PC-3 (cell line): ENCODE measurements around the gene TRPM2. TPM values are rescaled to one million over a fixed set of nuclear protein-coding genes. Genes with fewer than 3 reads are reported as not detected.

Source experiments
- ATAC-seq: fragments of 200-7000 bp; cut with Tn5 transposase; 2 replicates; pipeline ENCODE4 v1.9.1; 2020; ENCODE audit warnings: mild to moderate bottlenecking, moderate library complexity
- BruUV-seq: library from RNA; stranded (reverse); fragments of 400-500 nt; replicated peaks from 2 replicates; lab custom pipeline; 2021; lab: Mats Ljungman, UMichigan
- CTCF ChIA-PET: fragments of 300-600 bp; sonication (Branson Sonifier 250); formaldehyde crosslinking; loops from one replicate; lab custom pipeline; 2022; ENCODE audit warnings: antibody characterized with exemption; lab: Charles Lee
- POLR2A ChIA-PET: fragments of 300-600 bp; sonication (Branson Sonifier 250); formaldehyde crosslinking; loops from one replicate; lab custom pipeline; 2022; ENCODE audit warnings: antibody characterized with exemption; ENCODE audit not compliant: unreplicated experiment; lab: Charles Lee
- DNase-seq: peaks from one replicate; pipeline ENCODE4 v3.0.0-alpha.2; 2015
- H2AFZ ChIP-seq: fragments of 300-600 bp; sonication (generic); 2 replicates; pipeline ENCODE4 v1.6.0; 2016; ENCODE audit warnings: antibody characterized with exemption, low read length
- H3F3A ChIP-seq: fragments of 300-600 bp; sonication (generic); one replicate; pipeline ENCODE4 v1.6.0; 2017; ENCODE audit warnings: antibody characterized with exemption, low read length, control low read depth, mild to moderate bottlenecking; ENCODE audit not compliant: unreplicated experiment
- H3K27ac ChIP-seq: fragments of 300-600 bp; sonication (generic); 2 replicates; pipeline ENCODE4 v1.5.1; 2016; ENCODE audit warnings: mild to moderate bottlenecking, low read length
- H3K27me3 ChIP-seq: fragments of 300-600 bp; sonication (generic); 2 replicates; pipeline ENCODE4 v1.6.1; 2016; ENCODE audit warnings: low read length, mixed read lengths
- H3K36me3 ChIP-seq: fragments of 300-600 bp; sonication (generic); 2 replicates; pipeline ENCODE4 v1.6.1; 2016; ENCODE audit warnings: low read depth, mixed run types, low read length, mixed read lengths
- H3K4me1 ChIP-seq: fragments of 300-600 bp; sonication (generic); 2 replicates; pipeline ENCODE4 v1.5.1; 2016; ENCODE audit warnings: low read length; ENCODE audit not compliant: insufficient read depth
- H3K4me2 ChIP-seq: fragments of 300-600 bp; sonication (generic); 2 replicates; pipeline ENCODE4 v1.6.0; 2016; ENCODE audit warnings: low read length
- H3K4me3 ChIP-seq: fragments of 300-600 bp; sonication (generic); 2 replicates; pipeline ENCODE4 v1.5.1; 2016; ENCODE audit warnings: mild to moderate bottlenecking, low read length, mixed read lengths
- H3K79me2 ChIP-seq: fragments of 300-600 bp; sonication (generic); 2 replicates; pipeline ENCODE4 v1.6.1; 2017; ENCODE audit warnings: low read length, mixed read lengths
- H3K9ac ChIP-seq: fragments of 300-600 bp; sonication (generic); 2 replicates; pipeline ENCODE4 v1.6.0; 2016; ENCODE audit warnings: mild to moderate bottlenecking, low read length
- H3K9me2 ChIP-seq: fragments of 300-600 bp; sonication (generic); replicated peaks from 2 replicates; pipeline ENCODE4 v1.6.1; 2016; ENCODE audit warnings: mixed run types, low read length, mixed read lengths
- H3K9me3 ChIP-seq: fragments of 300-600 bp; sonication (generic); 2 replicates; pipeline ENCODE4 v1.6.1; 2016; ENCODE audit warnings: low read length, mixed read lengths
- H4K20me1 ChIP-seq: fragments of 300-600 bp; sonication (generic); 2 replicates; pipeline ENCODE4 v1.6.1; 2016; ENCODE audit warnings: low read length, mixed read lengths
- CTCF ChIP-seq: fragments of 300-600 bp; sonication (generic); conservative IDR thresholded peaks from 2 replicates; pipeline ENCODE4 v1.5.1; 2017; ENCODE audit warnings: antibody characterized with exemption, low read depth, mild to moderate bottlenecking, low read length
- EZH2 ChIP-seq: fragments of 300-600 bp; sonication (generic); IDR thresholded peaks from one replicate; pipeline ENCODE4 v1.6.1; 2017; ENCODE audit warnings: antibody characterized with exemption, mild to moderate bottlenecking, low read length; ENCODE audit not compliant: unreplicated experiment
- EZH2phosphoT487 ChIP-seq: fragments of 300-600 bp; sonication (generic); IDR thresholded peaks from 2 replicates; pipeline ENCODE4 v1.6.1; 2018; ENCODE audit warnings: mild to moderate bottlenecking, antibody characterized with exemption, low read length, borderline replicate concordance
- intact Hi-C: fragments of 100-400 bp; cut with micrococcal nuclease; formaldehyde crosslinking; loops from 2 replicates; pipeline ENCODE4 v1.9.0; 2023
- total RNA-seq: library from RNA; depleted of rRNA; stranded (reverse); fragments of >200 nt; gene quantifications from 2 replicates; pipeline ENCODE4 v1.2.3, GENCODE V29; 2014

Gene TRPM2
- total RNA-seq, 1 experiment from 2014 or later: 50.0 TPM

- Histone ChIP-seq H3K36me3 (no peaks in the 10 kb centered on the region), H3K4me3 (no peak overlapping the region), H3F3A (no peaks in the 10 kb centered on the region), H3K4me2 (no peak overlapping the region), H2AFZ (no peak overlapping the region), H3K4me1 (no peaks in the 10 kb centered on the region), H3K9ac (no peak overlapping the region), H3K27ac (no peak overlapping the region), H3K79me2 (no peaks in the 10 kb centered on the region), H3K9me3 (0 out of 2 replicates have a peak, but pooled peaks cover 10% of the 10 kb centered on the region), H4K20me1 (no peaks in the 10 kb centered on the region), H3K27me3 (peaks cover 8% of the 10 kb centered on the region; the same call in 1 of the 2 replicates), H3K9me2 (no peaks in the 10 kb centered on the region)
- POLR2A ChIA-PET: no interaction called here
- ATAC-seq: no peak
- no TSS peak for BruUV-seq
- no peak for TF ChIP-seq CTCF
- no peak for TF ChIP-seq EZH2
- TF ChIP-seq EZH2phosphoT487: no peak
- intact Hi-C loops: no loop called here
- CTCF ChIA-PET: no interaction called here
- no peak for DNase-seq
Measured at GRCh38 chr21:44406953-44407352, 53.5 kb downstream of the TRPM2 start.

GRCh38 chr21:44407493-44407892 lies 54.1 kb downstream of the TRPM2 start:
- Histone ChIP-seq H3K9me3 (0 out of 2 replicates have a peak, but pooled peaks cover 10% of the 10 kb centered on the region), H3K9me2 (no peaks in the 10 kb centered on the region), H4K20me1 (no peaks in the 10 kb centered on the region), H3K9ac (no peak overlapping the region), H3K27ac (no peak overlapping the region), H3K4me2 (no peak overlapping the region), H3K4me1 (no peaks in the 10 kb centered on the region), H2AFZ (no peak overlapping the region), H3K27me3 (peaks cover 8% of the 10 kb centered on the region; the same call in 1 of the 2 replicates), H3K4me3 (no peak overlapping the region), H3F3A (no peaks in the 10 kb centered on the region), H3K79me2 (no peaks in the 10 kb centered on the region), H3K36me3 (no peaks in the 10 kb centered on the region)
- POLR2A ChIA-PET: no interaction called here
- BruUV-seq: no TSS peak
- CTCF ChIA-PET: no interaction called here
- intact Hi-C loops: no loop called here
- DNase-seq (no peak), ATAC-seq (no peak)
- no peak for TF ChIP-seq CTCF

- CTCF ChIA-PET: no interaction called here
- Histone ChIP-seq H4K20me1 (no peaks in the 10 kb centered on the region), H3K27me3 (peaks cover 8% of the 10 kb centered on the region; the same call in 1 of the 2 replicates), H3K79me2 (no peaks in the 10 kb centered on the region), H3K9me3 (0 out of 2 replicates have a peak, but pooled peaks cover 10% of the 10 kb centered on the region), H3K9ac (no peak overlapping the region), H3K4me2 (no peak overlapping the region), H2AFZ (no peak overlapping the region), H3K36me3 (no peaks in the 10 kb centered on the region), H3K4me1 (no peaks in the 10 kb centered on the region), H3F3A (no peaks in the 10 kb centered on the region), H3K9me2 (no peaks in the 10 kb centered on the region), H3K4me3 (no peak overlapping the region), H3K27ac (no peak overlapping the region)
- intact Hi-C loops: no loop called here
- POLR2A ChIA-PET: no interaction called here
- BruUV-seq: no TSS peak
- no peak for ATAC-seq
- TF ChIP-seq EZH2 (no peak), EZH2phosphoT487 (no peak), CTCF (no peak)
- DNase-seq: no peak
Measured at GRCh38 chr21:44408226-44408625, 54.8 kb downstream of the TRPM2 start.
